ENCODE results near the gene CRYM.
"Not testable (repeated sequence)": the region's sequence is repeated elsewhere in the genome, so short reads cannot be mapped to it uniquely, and the experiment has no call there.

CRYM gene

DNA sequence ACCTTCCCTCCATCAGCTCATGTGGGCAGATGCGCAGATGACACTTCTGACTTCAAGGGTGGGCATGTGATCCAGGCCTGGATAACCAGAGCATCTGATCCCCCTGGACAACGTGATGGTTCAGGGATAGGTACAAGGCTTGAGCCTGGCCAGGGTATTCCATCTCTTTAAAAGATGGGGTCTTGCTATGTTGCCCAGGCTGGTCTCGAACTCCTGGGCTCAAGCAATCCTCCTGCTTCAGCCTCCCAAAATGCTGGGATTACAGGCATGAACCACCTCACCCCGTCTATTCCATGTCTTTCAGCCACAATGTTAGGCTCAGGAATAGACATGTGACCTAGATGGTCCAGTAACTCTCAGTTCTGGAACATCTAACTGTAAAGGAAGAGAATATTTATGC, 20.8 kb downstream of the CRYM start:
- no peak for DNase-seq (ENCODE audit: low read depth, low spot score)
- in situ Hi-C loops (cut with HindIII; ENCODE audit: low sequenced_read_pairs) = no loop called here
- TF ChIP-seq, protein P1, sequence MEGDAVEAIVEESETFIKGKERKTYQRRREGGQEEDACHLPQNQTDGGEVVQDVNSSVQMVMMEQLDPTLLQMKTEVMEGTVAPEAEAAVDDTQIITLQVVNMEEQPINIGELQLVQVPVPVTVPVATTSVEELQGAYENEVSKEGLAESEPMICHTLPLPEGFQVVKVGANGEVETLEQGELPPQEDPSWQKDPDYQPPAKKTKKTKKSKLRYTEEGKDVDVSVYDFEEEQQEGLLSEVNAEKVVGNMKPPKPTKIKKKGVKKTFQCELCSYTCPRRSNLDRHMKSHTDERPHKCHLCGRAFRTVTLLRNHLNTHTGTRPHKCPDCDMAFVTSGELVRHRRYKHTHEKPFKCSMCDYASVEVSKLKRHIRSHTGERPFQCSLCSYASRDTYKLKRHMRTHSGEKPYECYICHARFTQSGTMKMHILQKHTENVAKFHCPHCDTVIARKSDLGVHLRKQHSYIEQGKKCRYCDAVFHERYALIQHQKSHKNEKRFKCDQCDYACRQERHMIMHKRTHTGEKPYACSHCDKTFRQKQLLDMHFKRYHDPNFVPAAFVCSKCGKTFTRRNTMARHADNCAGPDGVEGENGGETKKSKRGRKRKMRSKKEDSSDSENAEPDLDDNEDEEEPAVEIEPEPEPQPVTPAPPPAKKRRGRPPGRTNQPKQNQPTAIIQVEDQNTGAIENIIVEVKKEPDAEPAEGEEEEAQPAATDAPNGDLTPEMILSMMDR (IDR thresholded peaks at IDR 0.05; ENCODE audit: low read depth, low read length) = no peak
- H3K4me3 ChIP-seq (ENCODE audit: low read depth, low read length) = no peak overlapping the region

- no peak overlapping the region for H3K4me3 ChIP-seq (ENCODE audit: low read depth, low read length)
- DNase-seq (ENCODE audit: low read depth, low spot score) = no peak
- in situ Hi-C loops (cut with HindIII; ENCODE audit: low sequenced_read_pairs) = no loop called here
- TF ChIP-seq, protein P1 (IDR thresholded peaks at IDR 0.05; ENCODE audit: low read depth, low read length) = no peak
Observed at GRCh38 chr16:21256636-21257035, 21.5 kb downstream of the CRYM start.

DNA sequence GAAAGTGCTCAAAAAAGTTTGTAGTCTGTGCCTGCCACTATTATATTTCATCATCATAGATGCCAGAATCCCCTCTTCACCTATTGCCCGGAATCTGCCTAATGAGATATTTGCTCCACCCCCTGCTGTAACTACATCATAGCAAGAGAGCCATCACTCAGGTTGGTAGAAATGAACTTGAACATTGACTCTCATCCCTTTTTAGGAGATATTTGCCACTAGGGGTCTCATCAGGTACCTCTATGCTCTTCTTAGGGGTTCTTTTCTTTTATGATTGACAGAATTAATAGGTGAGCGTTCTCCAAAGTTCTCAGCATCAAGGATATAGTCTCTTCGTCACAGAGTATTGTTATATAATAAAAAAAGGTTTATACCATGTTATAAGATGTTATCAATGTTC, 24.6 kb downstream of the CRYM start:
- DNase-seq (ENCODE audit: low read depth, low spot score) = no peak
- in situ Hi-C loops (cut with HindIII; ENCODE audit: low sequenced_read_pairs) = no loop called here
- TF ChIP-seq, protein P1 (IDR thresholded peaks at IDR 0.05; ENCODE audit: low read depth, low read length) = no peak
- H3K4me3 ChIP-seq (ENCODE audit: low read depth, low read length) = no peak overlapping the region

DNA sequence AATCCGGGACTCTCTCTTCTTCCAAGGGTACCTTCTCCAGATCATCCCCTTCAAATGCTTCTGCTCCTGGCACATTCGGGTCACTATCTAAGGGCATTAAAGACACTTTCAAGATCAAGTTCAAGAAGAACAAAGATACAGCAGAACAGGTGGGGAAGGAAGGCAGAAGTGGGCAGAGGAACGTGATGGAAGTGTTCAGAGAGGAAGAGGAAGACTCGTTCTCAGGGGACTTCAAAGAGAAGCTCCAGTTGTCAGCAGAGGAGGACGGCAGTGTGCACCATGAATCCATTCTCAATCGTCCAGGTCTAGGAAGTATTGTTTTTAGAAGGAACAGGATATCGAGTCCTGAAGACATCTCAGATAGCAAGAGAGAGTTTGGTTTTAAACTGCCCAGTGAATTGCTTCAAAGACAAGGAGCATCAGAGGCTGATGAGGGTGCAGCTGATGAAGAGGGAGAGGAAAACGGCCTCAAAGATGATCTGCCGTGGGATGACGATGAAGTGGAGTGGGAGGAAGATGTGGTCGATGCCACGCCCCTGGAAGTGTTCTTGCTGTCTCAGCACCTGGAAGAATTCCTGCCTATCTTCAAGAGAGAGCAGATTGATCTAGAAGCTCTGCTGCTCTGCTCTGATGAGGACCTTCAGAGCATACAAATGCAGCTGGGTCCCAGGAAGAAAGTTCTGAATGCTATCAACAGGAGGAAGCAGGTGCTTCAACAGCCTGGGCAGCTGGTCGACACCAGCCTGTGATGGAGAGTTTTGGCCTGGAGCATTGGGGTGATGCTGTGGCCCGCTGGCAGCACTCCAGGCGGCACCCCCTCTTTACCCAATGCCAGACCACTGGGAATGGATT, 27.8 kb downstream of the CRYM start:
- in situ Hi-C loops (cut with HindIII; ENCODE audit: low sequenced_read_pairs) = no loop called here
- TF ChIP-seq, protein P1 (IDR thresholded peaks at IDR 0.05; ENCODE audit: low read depth, low read length) = no peak
- DNase-seq (ENCODE audit: low read depth, low spot score) = no peak
- H3K4me3 ChIP-seq (ENCODE audit: low read depth, low read length) = no peak overlapping the region

- in situ Hi-C loops (cut with HindIII; ENCODE audit: low sequenced_read_pairs); DNase-seq (ENCODE audit: low read depth, low spot score); H3K4me3 ChIP-seq (ENCODE audit: low read depth, low read length): not testable (repeated sequence)
Observed at GRCh38 chr16:21248179-21248578, 29.9 kb downstream of the CRYM start.

GRCh38 chr16:21244518-21245215, 33.4 kb downstream of the CRYM start:
- TF ChIP-seq, protein P1 (IDR thresholded peaks at IDR 0.05; ENCODE audit: low read depth, low read length) = no peak
- in situ Hi-C loops (cut with HindIII; ENCODE audit: low sequenced_read_pairs) = no loop called here
- DNase-seq (ENCODE audit: low read depth, low spot score) = no peak
- no peak overlapping the region for H3K4me3 ChIP-seq (ENCODE audit: low read depth, low read length)

- in situ Hi-C loops (cut with HindIII; ENCODE audit: low sequenced_read_pairs) = no loop called here
- TF ChIP-seq, protein P1 (IDR thresholded peaks at IDR 0.05; ENCODE audit: low read depth, low read length) = no peak
- no peak overlapping the region for H3K4me3 ChIP-seq (ENCODE audit: low read depth, low read length)
- no peak for DNase-seq (ENCODE audit: low read depth, low spot score)
Observed at GRCh38 chr16:21242756-21243155, 35.3 kb downstream of the CRYM start.

Data from astrocyte of the spinal cord (primary cell).